Stimulated activated CD8-positive, alpha-beta memory T cell treated with anti-CD3 and anti-CD28 coated beads, Interleukin-12 subunit alpha, Interleukin-12 subunit beta, amount 100 ng/mL, for 4 hours (primary cell): ENCODE measurements around the gene MSL3B.

Source experiments
- DNase-seq: peaks from one replicate; pipeline ENCODE4 v3.0.0-alpha.2; 2020; ENCODE audit warnings: low read depth

MSL3B gene

GRCh38 chr2:233832414-233832813 lies 35.8 kb downstream of the MSL3B start:
- DNase-seq, result no peak

- DNase-seq, result no peak
Measured at GRCh38 chr2:233831861-233832260, 36.3 kb downstream of the MSL3B start.

- no peak for DNase-seq
Measured at GRCh38 chr2:233831011-233831721, 37.0 kb downstream of the MSL3B start.

- DNase-seq, result no peak
Measured at GRCh38 chr2:233830111-233830802, 37.9 kb downstream of the MSL3B start.

- DNase-seq, result no peak
Measured at GRCh38 chr2:233829193-233830110, 38.7 kb downstream of the MSL3B start.

- DNase-seq, result no peak
Measured at GRCh38 chr2:233828546-233829192, 39.5 kb downstream of the MSL3B start.

GRCh38 chr2:233824373-233824772 lies 43.8 kb downstream of the MSL3B start:
- DNase-seq, result no peak

- no peak for DNase-seq
Measured at GRCh38 chr2:233823731-233824121, 44.5 kb downstream of the MSL3B start.

- no peak for DNase-seq
Measured at GRCh38 chr2:233822781-233823730, 45.1 kb downstream of the MSL3B start.

GRCh38 chr2:233822101-233822771 lies 46.0 kb downstream of the MSL3B start:
- no peak for DNase-seq

GRCh38 chr2:233821709-233822100 lies 46.5 kb downstream of the MSL3B start:
- DNase-seq, result no peak

- DNase-seq, result no peak
Measured at GRCh38 chr2:233821196-233821595, 47.0 kb downstream of the MSL3B start.

- DNase-seq, result no peak
Measured at GRCh38 chr2:233820774-233821105, 47.4 kb downstream of the MSL3B start.

- no peak for DNase-seq
Measured at GRCh38 chr2:233819884-233820773, 48.1 kb downstream of the MSL3B start.

GRCh38 chr2:233818639-233819621 lies 49.3 kb downstream of the MSL3B start:
- no peak for DNase-seq

GRCh38 chr2:233817995-233818638 lies 50.1 kb downstream of the MSL3B start:
- no peak for DNase-seq

- no peak for DNase-seq
Measured at GRCh38 chr2:233817361-233817911, 50.8 kb downstream of the MSL3B start.
